ENCODE data around the gene VILL.

DNA sequence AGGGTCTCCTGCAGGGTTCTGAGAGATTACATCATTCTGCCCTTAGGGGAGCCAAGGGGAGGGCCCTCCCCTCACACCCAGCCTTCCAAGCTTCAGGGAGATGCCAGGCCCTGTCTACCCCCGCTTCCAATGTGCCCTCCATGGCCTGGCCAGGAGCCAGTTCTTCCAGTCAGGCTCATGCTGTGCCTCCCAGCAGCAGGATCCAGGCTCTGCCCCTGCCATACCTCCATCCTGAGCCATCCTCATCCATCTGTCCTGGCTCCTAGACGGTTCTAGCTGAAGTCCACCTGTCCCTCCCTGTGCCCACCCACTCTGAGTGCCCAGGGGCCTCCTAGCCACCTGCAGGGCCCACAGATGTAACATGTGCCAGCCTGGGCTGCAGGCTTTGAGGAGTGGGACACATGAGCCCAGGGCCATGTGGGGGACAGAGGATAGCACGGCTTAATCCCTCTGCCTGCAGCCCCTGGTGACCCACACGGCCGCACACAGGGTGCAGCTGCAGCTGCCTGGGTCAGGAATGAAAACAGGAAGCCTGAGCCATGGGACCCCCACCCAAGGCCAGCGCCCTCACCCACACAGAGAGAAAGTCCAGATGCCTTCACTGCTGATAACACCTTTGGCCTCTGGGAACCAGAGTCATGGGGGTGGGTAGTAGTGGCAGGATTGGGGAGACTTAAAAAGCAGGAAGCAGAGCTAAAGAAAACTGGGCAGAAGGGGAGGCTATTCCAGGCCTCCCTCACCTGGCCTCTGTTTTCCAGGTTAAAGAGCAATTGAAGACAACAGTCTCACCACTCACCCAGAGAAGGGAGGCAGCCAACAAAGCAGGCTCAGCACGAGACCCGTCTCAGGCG is 27.1 kb downstream of the VILL start:
- TF ChIP-seq EZH2 (IDR thresholded peaks at IDR 0.05; ENCODE audit: low read length, missing control alignments) (no peak), CTCF (conservative IDR thresholded peaks at IDR 0.05 in 1 of 2, IDR thresholded peaks at IDR 0.05 in 1 of 2; ENCODE audit: low read depth in 1 of 2, low read length in 2 of 2) (no peak)

All from fibroblast of lung (primary cell).